Stimulated activated CD8-positive, alpha-beta memory T cell treated with anti-CD3 and anti-CD28 coated beads, Interleukin-7, amount 100 ng/mL, for 4 hours (primary cell): ENCODE measurements around the gene PPP2R5C.

Source experiments
- DNase-seq, 2 donors: peaks; one replicate each; pipeline ENCODE4 v3.0.0-alpha.2; 2020; ENCODE audit warnings: low read depth in 2 of 2

The PPP2R5C gene

DNA sequence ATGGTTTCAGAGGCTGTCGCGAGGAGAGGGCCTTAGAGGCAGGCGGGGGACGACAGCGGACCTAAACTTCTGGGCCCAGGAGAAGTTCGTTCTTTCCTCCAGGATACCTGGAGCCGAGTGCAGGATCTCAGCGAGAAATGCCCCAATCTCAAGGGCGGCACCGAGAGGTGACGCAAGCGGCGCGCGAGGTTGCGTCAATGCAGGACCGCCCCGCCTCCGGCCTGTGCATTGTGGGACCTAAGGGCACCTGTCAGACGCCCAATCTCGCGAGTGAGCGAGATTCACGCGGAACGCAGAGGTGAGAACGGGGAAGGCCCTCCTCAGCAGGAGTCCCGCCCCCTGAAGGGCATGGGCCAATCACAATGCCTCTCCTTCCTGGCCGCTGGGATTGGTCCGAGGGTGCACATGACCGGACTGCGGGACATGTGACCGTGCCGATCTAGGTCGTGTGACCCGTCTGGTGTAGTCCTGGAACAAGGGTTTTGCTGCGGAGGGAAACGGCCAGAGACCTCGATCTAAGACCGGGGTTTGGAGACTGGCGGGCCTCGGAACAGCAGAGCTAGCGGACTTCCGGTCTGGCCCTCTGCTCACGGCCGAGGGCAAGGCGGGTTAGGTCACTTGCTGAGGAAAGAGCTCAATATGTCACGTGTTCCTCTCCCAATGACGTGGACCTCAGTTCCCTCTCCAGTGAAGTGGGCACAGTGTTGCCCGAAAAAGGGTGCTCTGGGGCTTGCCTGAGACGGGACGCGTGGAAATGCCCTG lies 186.6 kb downstream of the PPP2R5C start:
- peak; percentile 100 for DNase-seq

DNA sequence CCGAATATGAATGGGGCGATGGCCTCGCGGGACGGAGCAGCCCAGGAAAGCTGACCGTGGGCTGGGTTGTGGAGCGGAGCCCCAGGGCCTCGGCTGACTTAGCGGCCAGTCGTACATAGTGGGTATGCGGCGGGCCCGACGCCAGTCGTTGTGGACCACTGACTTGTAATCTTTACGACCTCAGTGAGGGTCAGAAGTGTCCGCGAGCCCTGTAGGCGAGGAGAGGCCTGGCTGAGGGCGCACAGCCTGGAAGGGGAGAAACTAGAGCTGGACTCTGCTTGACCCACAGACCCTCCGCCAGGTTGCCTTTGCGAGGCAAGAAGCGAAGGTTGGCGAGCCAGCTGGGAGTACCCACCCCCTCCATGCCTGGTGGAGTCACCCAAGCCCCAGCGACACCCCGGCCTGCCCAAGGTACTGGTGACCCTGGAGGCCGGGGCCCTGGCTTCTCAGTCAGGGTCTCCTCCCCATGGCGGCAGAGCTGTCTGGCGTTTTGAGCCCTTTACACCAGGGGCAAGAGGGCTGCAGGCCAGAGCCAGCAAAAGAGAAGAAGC lies 187.2 kb downstream of the PPP2R5C start:
- DNase-seq, result no peak

DNA sequence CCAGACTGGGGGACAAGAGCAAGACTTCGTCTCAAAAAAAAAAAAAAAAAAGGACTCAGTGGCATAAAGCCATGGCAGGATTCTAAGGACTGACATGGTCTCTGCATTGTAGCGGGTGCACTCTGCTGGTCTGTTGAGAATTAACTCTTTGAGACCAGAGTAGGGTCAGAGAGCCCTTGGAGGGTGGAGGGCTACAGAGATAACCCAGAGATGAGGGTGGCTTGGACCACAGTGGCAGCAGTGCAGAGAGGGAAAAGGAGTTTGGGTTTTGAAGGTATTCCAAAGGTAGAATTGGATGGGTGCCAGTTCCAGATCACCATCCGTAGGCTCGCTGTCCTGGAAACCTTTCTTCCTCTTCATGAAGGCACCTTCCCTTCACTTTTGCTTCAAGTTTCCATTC lies 188.6 kb downstream of the PPP2R5C start:
- no peak for DNase-seq

DNA sequence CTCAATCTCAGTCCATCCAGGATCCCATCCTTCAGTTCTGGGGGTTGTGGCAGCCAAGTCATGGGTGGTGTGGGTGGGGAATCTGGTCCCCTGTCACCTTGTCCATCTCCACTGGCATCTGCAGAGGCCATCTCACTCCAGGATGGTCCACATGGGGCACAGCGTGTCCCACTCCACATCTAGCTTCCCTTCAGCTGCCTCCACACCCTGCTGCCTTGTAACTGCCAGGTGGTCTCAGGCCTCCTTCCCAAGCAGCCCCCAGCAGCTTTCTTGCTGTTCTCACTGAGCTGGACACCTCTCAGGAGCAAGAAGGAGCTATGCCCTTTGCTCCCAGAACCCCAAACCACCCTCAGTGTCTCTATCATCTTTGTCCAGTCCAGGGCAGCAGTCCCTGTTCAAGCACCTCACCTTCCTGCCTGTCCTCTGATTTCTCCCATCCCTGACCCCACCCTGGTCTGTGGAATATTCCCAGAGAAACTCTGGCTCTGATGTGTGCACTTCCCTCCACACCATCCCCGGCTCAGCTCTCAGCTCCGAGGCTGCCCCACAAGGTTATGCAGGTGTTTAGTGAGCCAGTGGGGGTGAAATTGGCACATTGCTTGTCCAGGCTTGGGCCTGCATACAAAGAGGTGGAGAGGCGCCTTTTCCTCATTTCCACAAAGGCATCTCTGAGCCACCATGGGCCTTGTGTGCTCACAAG lies 189.2 kb downstream of the PPP2R5C start:
- no peak for DNase-seq

DNA sequence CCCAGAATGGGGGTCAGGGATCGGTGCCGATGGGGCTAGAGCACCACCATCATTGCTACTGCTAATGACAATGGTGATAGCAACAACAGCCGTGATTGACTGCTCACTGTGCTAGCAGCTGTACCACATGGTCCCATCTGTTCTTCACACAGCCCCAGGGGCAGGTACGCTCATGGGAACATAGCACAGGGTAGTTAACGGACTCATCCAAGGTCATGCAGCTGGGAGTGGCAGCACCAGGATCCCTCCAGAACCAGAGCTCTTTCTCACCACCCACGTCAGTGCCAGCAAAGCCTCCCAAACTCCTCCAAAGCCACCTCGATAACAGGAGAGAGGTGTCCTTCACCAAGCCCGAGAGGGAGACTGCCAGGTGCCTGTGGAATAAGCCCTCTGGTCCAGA lies 191.6 kb downstream of the PPP2R5C start:
- DNase-seq, result no peak

DNA sequence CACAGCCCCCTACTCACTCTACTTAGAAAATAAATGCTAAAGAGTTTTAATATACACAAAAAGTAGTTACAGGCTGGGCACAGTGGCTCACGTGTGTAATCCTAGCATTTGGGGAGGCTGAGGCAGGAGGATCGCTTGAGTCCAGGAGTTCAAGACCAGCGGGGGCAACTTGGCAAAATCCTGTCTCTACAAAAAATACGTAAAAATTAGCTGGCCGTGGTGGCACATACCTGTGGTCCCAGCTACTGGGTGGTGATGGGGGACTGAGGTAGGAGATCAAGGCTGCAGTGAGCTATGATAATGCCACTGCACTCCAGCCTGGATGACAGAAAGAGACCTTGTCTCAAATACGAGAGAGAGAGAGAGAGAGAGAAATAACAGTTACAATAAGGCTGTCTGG lies 193.0 kb downstream of the PPP2R5C start:
- DNase-seq, result no peak

DNA sequence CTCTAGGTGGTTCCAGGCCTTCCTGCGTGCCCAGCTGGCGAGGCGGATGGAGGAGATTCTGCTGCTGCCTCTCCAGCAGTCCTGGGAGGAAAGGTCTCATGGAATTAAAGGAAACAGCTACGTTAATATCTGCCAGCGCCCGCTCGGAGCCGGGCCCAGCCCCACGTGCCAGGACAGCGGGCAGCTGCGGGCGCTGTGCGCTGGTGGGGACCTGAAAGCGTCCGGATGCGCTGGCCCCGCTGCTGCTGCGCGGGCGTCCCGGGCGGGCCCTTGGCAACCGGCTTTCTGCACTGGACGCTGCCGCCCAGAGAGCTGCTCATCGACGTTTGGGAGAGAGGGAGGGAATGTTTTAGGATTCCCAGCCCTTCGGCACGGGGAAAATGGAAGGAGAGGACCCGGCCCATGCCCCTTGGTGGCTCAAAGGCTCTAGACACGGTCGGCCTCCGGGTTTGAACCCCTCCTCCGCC lies 194.2 kb downstream of the PPP2R5C start:
- no peak for DNase-seq

DNA sequence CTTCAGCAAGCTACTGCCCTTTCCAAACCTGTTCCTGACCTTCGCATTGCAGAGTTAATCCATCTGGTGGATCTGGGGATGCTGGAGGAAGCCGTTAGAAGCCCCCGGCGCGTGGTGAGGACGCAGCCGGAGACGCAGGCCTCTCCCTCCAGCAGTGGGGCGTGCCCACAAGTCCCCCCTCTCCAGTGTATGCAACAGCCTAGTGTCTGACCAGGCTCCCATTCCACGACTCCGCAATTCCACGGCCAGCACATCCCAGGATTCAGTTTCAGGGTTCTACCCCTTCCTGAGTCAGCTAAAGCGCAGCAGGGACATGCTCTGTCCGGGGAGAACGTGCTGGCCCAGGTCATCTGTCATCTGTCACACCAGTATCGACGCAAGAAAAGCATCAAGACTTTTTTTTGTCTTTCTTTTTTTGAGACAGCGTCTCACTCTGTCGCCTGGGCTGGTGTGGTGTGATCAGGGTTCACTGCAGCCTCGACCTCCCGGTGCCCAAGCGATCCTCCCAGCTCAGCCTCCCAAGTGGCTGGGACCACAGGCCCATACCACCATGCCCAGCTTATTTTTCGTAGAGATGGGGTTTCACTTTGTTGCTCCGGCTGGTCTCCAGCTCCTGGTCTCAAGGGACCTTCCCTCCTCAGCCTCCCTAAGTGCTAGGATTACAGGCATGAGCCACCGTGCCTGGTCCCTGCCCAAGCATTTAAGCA lies 194.8 kb downstream of the PPP2R5C start:
- DNase-seq, result no peak

DNA sequence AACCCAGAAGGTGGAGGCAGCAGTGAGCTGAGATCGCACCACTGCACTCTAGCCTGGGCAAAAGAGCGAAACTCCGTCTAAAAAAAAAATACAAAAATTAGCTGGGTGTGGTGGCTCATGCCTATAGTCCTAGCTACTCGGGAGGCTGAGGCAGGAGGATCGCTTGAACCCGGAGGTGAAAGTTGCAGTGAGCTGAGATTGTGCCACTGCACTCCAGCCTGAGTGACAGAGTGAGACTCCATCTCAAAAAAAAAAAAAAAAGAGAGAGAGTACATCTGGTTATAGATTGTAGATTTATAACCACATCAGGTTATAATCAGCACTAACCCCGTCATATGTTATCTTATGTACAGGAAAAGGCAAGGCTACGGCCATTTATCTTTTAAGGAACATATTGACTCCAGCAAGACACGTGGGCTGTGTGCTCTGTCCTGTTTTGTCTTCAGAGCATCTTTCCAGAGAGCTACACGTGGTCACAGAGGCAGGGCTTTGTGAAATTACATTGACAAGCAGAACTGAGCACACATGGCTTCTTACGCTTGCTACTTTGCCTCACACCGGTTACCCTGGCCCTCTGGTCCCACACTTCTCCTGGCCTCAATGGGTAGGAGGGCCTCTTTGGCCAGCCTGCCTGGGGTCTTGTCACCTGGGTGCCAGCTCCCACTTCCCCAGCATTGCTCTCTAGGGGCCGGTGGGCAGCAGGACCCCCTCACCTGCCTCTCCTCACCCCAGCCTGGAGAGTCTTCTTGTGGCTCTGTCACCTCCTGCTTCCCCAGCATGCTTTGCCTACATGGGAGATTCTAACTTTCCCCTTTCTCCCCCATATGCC lies 196.1 kb downstream of the PPP2R5C start:
- no peak for DNase-seq

DNA sequence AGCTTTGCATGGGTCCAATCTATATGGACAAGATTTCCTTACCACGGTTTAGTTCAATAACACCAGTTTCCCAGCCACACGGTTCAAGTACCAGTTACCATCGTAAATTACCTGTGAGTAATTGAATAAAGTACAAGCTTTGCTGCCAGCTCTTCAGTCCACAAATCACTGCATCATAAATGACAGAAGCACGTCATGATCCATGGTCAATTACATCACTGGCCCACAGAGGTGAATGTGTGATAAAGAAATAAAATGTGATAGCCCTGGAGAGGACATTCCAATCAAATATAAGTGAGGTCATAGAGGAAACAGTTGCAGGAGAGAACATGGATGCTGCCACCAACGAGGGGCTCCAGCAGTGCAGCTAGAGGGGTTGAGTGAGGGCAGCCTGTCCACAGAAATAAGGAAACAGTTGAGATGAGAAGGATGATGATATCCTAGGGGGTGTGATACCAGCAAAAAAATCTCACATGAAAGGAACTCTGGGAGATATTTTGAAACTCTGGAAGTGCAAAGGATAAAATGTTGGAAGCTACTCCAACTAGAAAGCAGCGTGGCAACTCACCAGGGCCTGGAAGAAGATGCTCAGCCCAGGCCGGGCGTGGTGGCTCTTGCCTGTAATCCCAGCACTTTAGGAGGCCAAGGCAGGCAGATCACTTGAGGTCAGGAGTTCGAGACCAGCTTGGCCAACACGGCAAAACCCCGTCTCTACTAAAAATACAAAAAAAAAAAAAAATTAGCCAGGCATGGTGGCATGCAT lies 197.1 kb downstream of the PPP2R5C start:
- no peak for DNase-seq

DNA sequence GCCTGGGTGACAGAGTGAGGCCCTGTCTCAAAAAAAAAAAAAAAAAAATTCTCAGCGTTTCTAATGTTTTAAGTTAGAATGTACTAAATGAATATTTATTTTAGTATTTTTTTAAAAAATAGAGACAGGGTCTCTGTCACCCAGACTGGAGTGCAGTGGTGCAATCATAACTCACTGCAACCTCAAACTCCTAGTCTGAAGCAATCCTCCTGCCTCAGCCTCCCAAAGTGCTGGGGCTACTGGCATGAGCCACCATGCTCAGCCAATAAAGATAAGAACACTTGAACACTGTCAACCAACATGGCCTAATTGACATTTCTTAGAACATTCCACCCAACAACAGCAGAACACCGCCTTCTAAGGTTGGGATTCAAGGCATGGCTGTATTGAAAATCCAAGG lies 197.8 kb downstream of the PPP2R5C start:
- DNase-seq, result no peak

DNA sequence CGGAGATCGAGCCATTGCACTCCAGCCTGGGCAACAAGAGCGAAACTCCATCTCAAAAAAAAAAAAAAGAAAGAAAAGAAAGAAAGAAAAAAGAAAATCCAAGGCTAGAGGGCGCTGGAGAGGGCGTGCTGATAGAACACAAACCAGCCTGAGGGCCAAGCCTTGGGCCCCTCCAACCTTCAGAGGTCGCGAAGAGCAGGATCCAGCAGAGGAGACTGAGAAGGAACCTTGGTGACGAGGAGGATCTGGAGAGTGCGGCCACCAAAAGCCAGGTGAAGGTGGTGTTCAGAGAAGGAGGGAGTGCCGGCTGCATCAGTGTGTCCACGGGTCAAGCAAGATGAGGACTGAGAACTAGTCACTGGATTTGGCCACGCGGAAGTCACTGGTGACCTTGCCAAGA lies 198.7 kb downstream of the PPP2R5C start:
- DNase-seq, result no peak

DNA sequence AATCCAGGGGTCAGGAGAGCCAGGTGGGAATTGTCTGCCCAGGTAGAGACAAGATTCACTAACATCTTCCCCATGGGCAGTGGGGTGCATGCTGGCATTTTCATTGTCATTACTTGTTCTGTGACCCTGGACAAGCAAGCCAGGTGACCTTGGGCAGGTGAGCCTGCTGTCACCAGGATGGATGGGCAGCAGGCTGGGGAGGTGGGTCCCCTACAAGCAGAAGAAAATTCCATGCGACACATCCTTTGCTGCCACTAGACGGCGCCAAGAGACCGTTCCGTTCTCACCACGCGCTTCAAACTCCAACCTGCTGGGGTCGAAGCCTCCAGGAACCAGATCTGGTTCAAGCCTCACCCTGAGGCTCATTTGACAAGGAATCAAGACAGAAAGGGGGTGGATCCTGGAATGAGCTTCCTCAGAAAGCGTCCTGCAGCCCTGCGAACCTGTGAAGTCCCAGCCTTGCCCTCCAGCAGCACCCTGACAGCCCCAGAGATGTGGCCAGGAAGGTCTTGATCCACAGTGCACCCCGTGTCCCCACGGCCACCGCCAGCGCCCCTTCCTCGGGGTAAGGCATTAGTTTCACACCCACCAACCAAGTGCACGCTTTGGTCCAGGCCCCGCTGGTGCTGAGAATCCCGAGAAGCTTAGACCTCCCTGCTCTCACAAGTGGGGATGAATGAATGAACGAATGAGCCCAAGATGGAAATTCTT lies 199.7 kb downstream of the PPP2R5C start:
- DNase-seq, result peak; percentile 48 to 66

DNA sequence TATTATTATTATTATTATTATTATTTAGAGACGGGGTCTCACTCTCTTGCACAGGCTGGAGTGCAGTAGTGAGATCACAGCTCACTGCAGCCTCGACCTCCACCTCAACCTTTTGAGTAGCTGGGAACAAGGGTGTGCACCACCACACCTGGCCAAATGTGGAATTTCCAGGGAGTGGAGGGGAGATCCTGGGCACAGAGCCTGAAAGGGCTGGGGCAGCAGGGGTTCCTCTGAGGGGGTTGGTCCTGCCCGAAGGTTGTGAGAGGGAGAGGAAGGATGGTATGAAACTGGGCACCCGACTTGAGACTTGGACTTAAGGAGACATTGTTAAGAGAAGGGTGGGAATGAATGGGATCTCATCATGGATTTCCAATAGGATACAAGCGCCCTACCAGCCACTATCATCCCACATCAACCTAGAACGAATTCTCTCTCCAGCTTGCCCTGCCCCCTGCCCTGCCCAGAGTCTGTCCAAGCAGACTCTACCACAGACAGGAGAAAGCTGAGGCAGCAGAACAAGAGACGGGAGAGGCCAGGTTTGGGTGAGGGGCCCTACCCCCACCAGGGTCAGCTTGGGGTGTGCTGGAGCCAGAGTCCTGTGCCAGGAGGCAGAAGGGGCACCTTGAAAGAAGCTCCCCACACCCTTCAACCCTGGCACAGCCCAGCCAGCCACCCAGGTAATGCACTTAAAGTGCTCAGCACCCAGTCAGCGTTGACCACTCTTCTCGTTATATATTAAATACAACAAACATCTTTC lies 200.4 kb downstream of the PPP2R5C start:
- no peak for DNase-seq

DNA sequence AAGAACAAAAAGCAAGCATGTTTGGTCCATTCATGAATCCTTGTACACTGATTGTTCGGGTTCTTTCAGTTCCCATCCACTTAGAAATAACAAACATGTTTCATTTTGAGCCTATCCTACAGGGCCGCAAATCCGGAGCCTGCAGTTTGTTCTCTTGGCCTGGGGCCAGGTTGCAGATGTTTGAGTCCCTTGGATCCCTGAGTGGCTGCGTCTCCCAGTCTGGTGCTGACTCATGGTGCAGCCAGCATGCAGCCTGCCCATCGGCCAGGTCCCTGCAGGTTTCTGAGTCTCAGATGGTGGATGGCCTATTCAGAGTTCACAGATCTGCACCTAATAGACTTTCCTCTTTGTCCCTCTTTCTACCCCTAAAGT lies 201.0 kb downstream of the PPP2R5C start:
- no peak for DNase-seq

DNA sequence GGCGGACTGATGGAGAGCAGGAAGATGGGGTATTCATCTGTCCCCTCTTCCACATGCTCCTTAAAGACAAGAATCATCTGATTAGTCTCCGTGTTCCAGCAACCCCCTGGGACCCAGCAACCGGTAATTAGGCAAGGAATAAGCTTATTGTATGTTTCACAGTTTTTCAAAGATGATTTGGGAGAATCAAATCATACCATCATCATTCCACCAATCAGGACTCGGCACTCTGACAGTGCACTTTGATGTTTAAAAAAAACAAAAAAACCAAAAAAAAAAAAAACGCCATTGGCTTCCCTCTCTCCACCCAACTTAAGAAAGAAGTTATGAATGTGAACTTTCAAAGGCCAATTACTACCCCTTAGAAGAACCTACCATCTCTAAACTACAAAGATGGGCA lies 201.5 kb downstream of the PPP2R5C start:
- no peak for DNase-seq

DNA sequence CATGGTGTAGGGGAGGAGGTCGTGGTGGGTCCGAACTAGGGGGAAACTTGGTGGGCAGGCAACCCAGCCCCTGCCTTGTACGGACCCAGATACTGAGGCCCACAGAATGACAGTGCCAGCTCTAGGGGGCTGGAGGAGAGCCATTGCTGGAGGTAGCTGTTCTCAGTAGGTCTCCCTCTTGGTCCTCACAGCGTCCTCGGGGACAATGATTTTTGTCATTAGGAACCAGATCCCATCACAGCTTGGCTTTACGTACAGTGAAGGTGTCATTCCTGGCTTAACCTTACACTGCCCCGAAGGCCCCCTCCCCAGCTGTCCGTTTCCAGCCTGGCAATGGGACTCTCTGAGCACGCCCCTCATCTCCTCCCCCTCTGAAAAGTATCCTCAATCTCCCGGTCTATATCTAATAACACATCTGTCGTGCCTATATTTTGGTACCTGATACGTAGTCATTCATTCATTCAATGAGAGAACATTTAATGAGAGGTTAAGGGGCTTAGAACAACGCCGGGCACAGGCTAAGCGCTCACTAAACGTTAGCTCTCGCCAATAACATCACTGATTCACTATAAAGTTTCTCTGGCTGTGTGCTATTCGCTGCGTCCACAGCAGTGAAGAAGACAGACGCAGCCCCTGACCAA lies 202.3 kb downstream of the PPP2R5C start:
- no peak for DNase-seq

DNA sequence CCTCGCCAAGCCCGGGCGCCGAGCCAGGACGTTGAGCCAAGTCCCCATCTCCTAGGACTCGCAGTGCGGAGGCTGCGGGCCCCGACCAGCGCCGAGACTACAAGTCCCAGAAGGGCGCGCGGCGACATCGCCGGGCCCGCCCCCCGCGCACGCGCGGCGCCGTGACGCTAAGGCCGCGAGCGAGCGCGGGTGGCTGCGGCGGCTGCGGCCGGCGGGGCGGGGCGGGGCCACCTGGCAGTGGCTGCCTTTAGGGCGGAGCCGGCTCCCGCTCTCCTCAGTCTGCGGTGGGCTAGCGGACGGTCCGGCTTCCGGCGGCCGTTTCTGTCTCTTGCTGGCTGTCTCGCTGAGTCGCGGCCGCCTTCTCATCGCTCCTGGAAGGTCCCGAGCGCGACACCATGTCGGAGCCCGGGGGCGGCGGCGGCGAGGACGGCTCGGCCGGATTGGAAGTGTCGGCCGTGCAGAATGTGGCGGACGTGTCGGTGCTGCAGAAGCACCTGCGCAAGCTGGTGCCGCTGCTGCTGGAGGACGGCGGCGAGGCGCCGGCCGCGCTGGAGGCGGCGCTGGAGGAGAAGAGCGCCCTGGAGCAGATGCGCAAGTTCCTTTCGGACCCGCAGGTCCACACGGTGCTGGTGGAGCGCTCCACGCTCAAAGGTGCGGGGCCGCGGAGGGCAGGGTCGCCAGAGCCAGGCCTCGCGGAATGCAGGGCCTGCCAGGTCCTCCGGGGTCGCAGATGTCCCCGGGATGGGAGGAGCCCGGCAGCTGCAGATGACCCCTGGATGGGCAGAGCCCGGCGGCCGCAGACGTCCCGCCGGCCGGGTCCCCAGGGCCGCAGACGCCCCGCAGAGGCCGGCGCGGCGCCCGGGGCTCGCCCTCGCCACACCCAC lies 203.0 kb downstream of the PPP2R5C start, which contains the start of gene DYNC1H1:
DYNC1H1 (plus strand) TSS at position 277 of the 884 bp plus-strand sequence; CDS start at position 396, 119 bp downstream.
- DNase-seq, result peak; percentile 66 to 88
